ENCODE results near the gene AP2M1. TPM values are rescaled to one million over a fixed set of nuclear protein-coding genes. Genes with fewer than 3 reads are reported as not detected.
A peak's percentile ranks its signal among the peaks of the same experiment; 100 is the strongest.

The AP2M1 gene
- total and polyA plus RNA-seq, 4 experiments from 2014 or later, result 206 to 312 (median 231) TPM

GRCh38 chr3:184176377-184177330 is 2.0 kb downstream of the AP2M1 start:
- Histone ChIP-seq H3K9me3 (ENCODE audit: control insufficient read depth in 1 of 2, low read length in 2 of 2) (no peaks in the 10 kb centered on the region), H3K4me3 (ENCODE audit: low read length in 2 of 2) (no peak overlapping the region), H3K27ac (ENCODE audit: low read depth, low read length) (no peak overlapping the region), H3K36me3 (ENCODE audit: insufficient read depth, low read length) (peaks cover 50% of the 10 kb centered on the region), H3K27me3 (ENCODE audit: insufficient read depth, low read length) (no peaks in the 10 kb centered on the region), H3K4me1 (ENCODE audit: insufficient read depth, low read length) (peaks cover 37% of the 10 kb centered on the region)
- Mint-ChIP-seq H3K36me3 (peaks cover 24 to 45% of the 10 kb centered on the region in 2 donors), H3K27ac (peak overlapping the region in 4 of 7 donors; percentile 25 to 52 (median 36)), H3K9me3 (no peaks in the 10 kb centered on the region), H3K4me3 (peak overlapping the region; percentile 90 to 98 (median 96)), H3K27me3 (no peaks in the 10 kb centered on the region), H3K4me1 (peaks cover 17 to 43% (median 30%) of the 10 kb centered on the region in 4 donors)
- ChIA-PET POLR2A (ENCODE audit: partially characterized antibody) (interaction anchor here (0.9 to 2.2 kb wide), 4 partner anchors 9 to 527 kb away, joined by 3 to 14 read pairs (median 6); partner anchors contain the start of genes ABCF3, DVL3 and EIF2B5), CTCF (ENCODE audit: partially characterized antibody) (interaction anchor here (1.2 to 1.3 kb wide), 3 partner anchors 14 to 50 kb away, joined by 3 read pairs; no protein-coding TSS in a partner anchor)
- no peak for DNase-seq
- intact Hi-C loops (cut with micrococcal nuclease), result no loop called here

DNA sequence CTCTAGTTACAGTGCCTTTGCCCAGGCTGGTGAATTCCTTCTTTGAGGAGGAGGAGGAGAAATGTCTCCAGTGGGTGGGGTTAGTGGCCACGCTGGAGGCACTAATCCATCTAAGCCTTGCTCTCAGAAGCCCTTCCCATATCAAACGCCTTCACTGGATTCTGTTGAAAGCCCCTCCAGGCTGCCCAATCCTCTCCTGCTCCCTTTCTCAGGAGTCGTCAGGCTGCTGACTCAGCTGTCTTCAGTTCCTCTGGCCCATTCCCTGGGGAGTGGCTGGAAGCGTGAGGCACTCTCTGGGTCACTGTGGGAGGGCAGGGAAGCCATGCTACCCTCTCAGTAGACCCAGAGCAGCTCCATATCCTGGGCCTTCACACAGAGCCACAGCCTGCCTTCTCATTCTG is 2.7 kb downstream of the AP2M1 start:
- no peak overlapping the region for H3K27ac Mint-ChIP-seq
- peaks cover 27 to 52% of the 10 kb centered on the region in 2 donors for H3K36me3 Mint-ChIP-seq
- Histone ChIP-seq H3K9me3 (ENCODE audit: control insufficient read depth in 1 of 2, low read length in 2 of 2) (no peaks in the 10 kb centered on the region), H3K36me3 (ENCODE audit: insufficient read depth, low read length) (peaks cover 57% of the 10 kb centered on the region), H3K27me3 (ENCODE audit: insufficient read depth, low read length) (no peaks in the 10 kb centered on the region), H3K4me3 (ENCODE audit: low read length in 2 of 2) (no peak overlapping the region), H3K4me1 (ENCODE audit: insufficient read depth, low read length) (peaks cover 37% of the 10 kb centered on the region), H3K27ac (ENCODE audit: low read depth, low read length) (no peak overlapping the region)
- H3K4me1 Mint-ChIP-seq, result peaks cover 17 to 43% (median 30%) of the 10 kb centered on the region in 4 donors
- no peaks in the 10 kb centered on the region for H3K9me3 Mint-ChIP-seq
- DNase-seq, result no peak
- POLR2A ChIA-PET (ENCODE audit: partially characterized antibody), result interaction anchor here (1.1 to 2.2 kb wide), 3 partner anchors 8 to 42 kb away, joined by 5 to 14 read pairs (median 7); partner anchors contain the start of genes ABCF3, DVL3 and EIF2B5
- CTCF ChIA-PET (ENCODE audit: partially characterized antibody), result interaction anchor here (1.2 to 1.3 kb wide), 3 partner anchors 14 to 50 kb away, joined by 3 read pairs; no protein-coding TSS in a partner anchor
- intact Hi-C loops (cut with micrococcal nuclease), result no loop called here
- peak overlapping the region in 2 of 8 donors; percentile 41 to 58 for H3K4me3 Mint-ChIP-seq
- no peaks in the 10 kb centered on the region for H3K27me3 Mint-ChIP-seq

- no peaks in the 10 kb centered on the region for H3K9me3 Mint-ChIP-seq
- Histone ChIP-seq H3K27me3 (ENCODE audit: insufficient read depth, low read length) (no peaks in the 10 kb centered on the region), H3K27ac (ENCODE audit: low read depth, low read length) (no peak overlapping the region), H3K4me3 (ENCODE audit: low read length in 2 of 2) (no peak overlapping the region), H3K9me3 (ENCODE audit: control insufficient read depth in 1 of 2, low read length in 2 of 2) (no peaks in the 10 kb centered on the region), H3K4me1 (ENCODE audit: insufficient read depth, low read length) (peaks cover 37% of the 10 kb centered on the region), H3K36me3 (ENCODE audit: insufficient read depth, low read length) (peaks cover 62% of the 10 kb centered on the region)
- peaks cover 16 to 43% (median 30%) of the 10 kb centered on the region in 4 donors for H3K4me1 Mint-ChIP-seq
- POLR2A ChIA-PET (ENCODE audit: partially characterized antibody), result interaction anchor here (1.1 to 2.2 kb wide), 2 partner anchors 8 to 22 kb away, joined by 5 to 14 read pairs; partner anchors contain the start of genes ABCF3 and DVL3
- H3K36me3 Mint-ChIP-seq, result peaks cover 32 to 57% of the 10 kb centered on the region in 2 donors
- DNase-seq, result no peak
- no peaks in the 10 kb centered on the region for H3K27me3 Mint-ChIP-seq
- H3K4me3 Mint-ChIP-seq, result peak overlapping the region in 4 of 8 donors; percentile 7 to 70 (median 46)
- peak overlapping the region in 1 of 7 donors; percentile 61 for H3K27ac Mint-ChIP-seq
- intact Hi-C loops (cut with micrococcal nuclease), result no loop called here
- CTCF ChIA-PET (ENCODE audit: partially characterized antibody), result interaction anchor here (1.2 kb wide), 1 partner anchor 15 kb away, joined by 3 read pairs; no protein-coding TSS in a partner anchor
Observed at GRCh38 chr3:184177767-184178306, 3.2 kb downstream of the AP2M1 start.

DNA sequence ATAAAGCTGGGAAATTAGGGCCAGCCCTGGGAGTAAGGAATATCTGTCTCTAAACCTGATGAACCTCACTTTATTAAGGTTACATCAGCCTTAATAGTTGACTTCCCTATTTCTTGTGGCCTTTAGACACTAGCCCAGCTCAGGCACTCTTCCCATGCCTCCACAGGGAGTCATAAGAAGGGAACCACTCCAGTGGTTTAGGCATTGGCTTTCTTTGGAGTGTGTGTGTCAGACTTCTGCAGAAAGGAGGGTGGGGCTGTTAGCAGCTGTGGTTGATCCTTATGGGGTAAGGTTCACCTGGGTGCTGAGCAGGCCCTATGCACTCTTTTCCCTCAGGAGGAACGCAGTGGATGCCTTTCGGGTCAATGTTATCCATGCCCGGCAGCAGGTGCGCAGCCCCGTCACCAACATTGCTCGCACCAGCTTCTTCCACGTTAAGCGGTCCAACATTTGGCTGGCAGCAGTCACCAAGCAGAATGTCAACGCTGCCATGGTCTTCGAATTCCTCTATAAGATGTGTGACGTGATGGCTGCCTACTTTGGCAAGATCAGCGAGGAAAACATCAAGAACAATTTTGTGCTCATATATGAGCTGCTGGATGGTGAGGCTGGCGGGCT is 4.0 kb downstream of the AP2M1 start:
- peak overlapping the region in 1 of 8 donors; percentile 50 for H3K4me3 Mint-ChIP-seq
- Histone ChIP-seq H3K4me3 (ENCODE audit: low read length in 2 of 2) (no peak overlapping the region), H3K27ac (ENCODE audit: low read depth, low read length) (no peak overlapping the region), H3K36me3 (ENCODE audit: insufficient read depth, low read length) (peaks cover 69% of the 10 kb centered on the region), H3K4me1 (ENCODE audit: insufficient read depth, low read length) (peaks cover 37% of the 10 kb centered on the region), H3K27me3 (ENCODE audit: insufficient read depth, low read length) (no peaks in the 10 kb centered on the region), H3K9me3 (ENCODE audit: control insufficient read depth in 1 of 2, low read length in 2 of 2) (no peaks in the 10 kb centered on the region)
- H3K36me3 Mint-ChIP-seq, result peaks cover 35 to 65% of the 10 kb centered on the region in 2 donors
- H3K27ac Mint-ChIP-seq, result no peak overlapping the region
- CTCF ChIA-PET (ENCODE audit: partially characterized antibody), result no interaction called here
- H3K9me3 Mint-ChIP-seq, result no peaks in the 10 kb centered on the region
- peaks cover 15 to 42% (median 30%) of the 10 kb centered on the region in 4 donors for H3K4me1 Mint-ChIP-seq
- POLR2A ChIA-PET (ENCODE audit: partially characterized antibody), result no interaction called here
- no peaks in the 10 kb centered on the region for H3K27me3 Mint-ChIP-seq
- DNase-seq, result no peak
- intact Hi-C loops (cut with micrococcal nuclease), result no loop called here

DNA sequence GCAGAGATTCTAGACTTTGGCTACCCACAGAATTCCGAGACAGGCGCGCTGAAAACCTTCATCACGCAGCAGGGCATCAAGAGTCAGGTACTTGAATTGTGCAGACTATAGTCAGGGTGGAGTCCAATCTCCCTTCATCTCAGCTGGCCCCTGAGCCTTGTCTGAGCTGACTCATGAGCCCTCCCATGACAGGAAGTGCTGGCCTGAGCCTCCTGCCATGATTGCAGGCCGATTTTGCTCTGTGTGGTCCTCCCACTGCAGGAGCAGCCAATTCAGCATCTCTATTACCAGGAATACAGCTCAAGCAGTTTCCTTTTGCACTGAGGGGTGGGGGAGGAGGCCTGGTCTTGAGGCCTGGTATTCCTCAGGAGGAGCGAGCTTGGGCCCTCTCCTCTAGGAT is 5.5 kb downstream of the AP2M1 start:
- intact Hi-C loops (cut with micrococcal nuclease), result no loop called here
- H3K27me3 Mint-ChIP-seq, result no peaks in the 10 kb centered on the region
- H3K36me3 ChIP-seq (ENCODE audit: insufficient read depth, low read length), result peaks cover 71% of the 10 kb centered on the region
- H3K27ac Mint-ChIP-seq, result peak overlapping the region in 2 of 7 donors; percentile 17 to 24
- peaks cover 43 to 71% of the 10 kb centered on the region in 2 donors for H3K36me3 Mint-ChIP-seq
- no peak for DNase-seq
- H3K27me3 ChIP-seq (ENCODE audit: insufficient read depth, low read length), result no peaks in the 10 kb centered on the region
- CTCF ChIA-PET (ENCODE audit: partially characterized antibody), result interaction anchor here (0.6 to 2.0 kb wide), 6 partner anchors 44 to 235 kb away, joined by 3 to 7 read pairs (median 4); partner anchors contain the start of genes ABCC5 and EEF1AKMT4
- POLR2A ChIA-PET (ENCODE audit: partially characterized antibody), result no interaction called here
- H3K4me1 ChIP-seq (ENCODE audit: insufficient read depth, low read length), result peaks cover 37% of the 10 kb centered on the region
- no peak overlapping the region for H3K4me3 Mint-ChIP-seq
- H3K4me3 ChIP-seq (ENCODE audit: low read length in 2 of 2), result no peak overlapping the region
- no peaks in the 10 kb centered on the region for H3K9me3 ChIP-seq (ENCODE audit: control insufficient read depth in 1 of 2, low read length in 2 of 2)
- peaks cover 15 to 37% (median 27%) of the 10 kb centered on the region in 4 donors for H3K4me1 Mint-ChIP-seq
- no peak overlapping the region for H3K27ac ChIP-seq (ENCODE audit: low read depth, low read length)
- H3K9me3 Mint-ChIP-seq, result no peaks in the 10 kb centered on the region

DNA sequence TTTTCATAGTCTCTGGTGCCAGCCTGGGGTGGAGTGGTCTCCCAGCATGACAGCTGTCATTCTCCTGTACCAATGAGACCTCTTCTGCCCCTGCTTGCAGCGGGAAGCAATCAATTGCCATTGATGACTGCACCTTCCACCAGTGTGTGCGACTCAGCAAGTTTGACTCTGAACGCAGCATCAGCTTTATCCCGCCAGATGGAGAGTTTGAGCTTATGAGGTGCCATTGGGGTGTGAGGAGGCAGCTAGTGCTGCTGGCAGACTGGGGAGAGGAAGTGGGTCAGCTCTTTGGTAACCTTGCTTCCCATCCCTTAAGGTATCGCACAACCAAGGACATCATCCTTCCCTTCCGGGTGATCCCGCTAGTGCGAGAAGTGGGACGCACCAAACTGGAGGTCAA is 6.9 kb downstream of the AP2M1 start:
- Mint-ChIP-seq H3K27me3 (no peaks in the 10 kb centered on the region), H3K4me1 (peaks cover 14 to 35% (median 24%) of the 10 kb centered on the region in 4 donors), H3K27ac (no peak overlapping the region), H3K4me3 (no peak overlapping the region), H3K36me3 (peaks cover 46 to 74% of the 10 kb centered on the region in 2 donors), H3K9me3 (no peaks in the 10 kb centered on the region)
- H3K4me1 ChIP-seq (ENCODE audit: insufficient read depth, low read length), result peaks cover 32% of the 10 kb centered on the region
- ChIA-PET POLR2A (ENCODE audit: partially characterized antibody) (interaction anchor here (1.0 kb wide), 1 partner anchor 68 kb away, joined by 3 read pairs; the partner anchor contains the start of gene EEF1AKMT4), CTCF (ENCODE audit: partially characterized antibody) (interaction anchor here (2.0 kb wide), 1 partner anchor 69 kb away, joined by 7 read pairs; the partner anchor contains the start of gene EEF1AKMT4)
- H3K27me3 ChIP-seq (ENCODE audit: insufficient read depth, low read length), result no peaks in the 10 kb centered on the region
- no peak for DNase-seq
- no peak overlapping the region for H3K27ac ChIP-seq (ENCODE audit: low read depth, low read length)
- no peaks in the 10 kb centered on the region for H3K9me3 ChIP-seq (ENCODE audit: control insufficient read depth in 1 of 2, low read length in 2 of 2)
- peaks cover 71% of the 10 kb centered on the region for H3K36me3 ChIP-seq (ENCODE audit: insufficient read depth, low read length)
- intact Hi-C loops (cut with micrococcal nuclease), result no loop called here
- no peak overlapping the region for H3K4me3 ChIP-seq (ENCODE audit: low read length in 2 of 2)

All from CD4-positive, alpha-beta memory T cell (primary cell).